ENCODE results near the gene MICALL1.
A peak's percentile ranks its signal among the peaks of the same experiment; 100 is the strongest.
"Not testable (repeated sequence)": the region's sequence is repeated elsewhere in the genome, so short reads cannot be mapped to it uniquely, and the experiment has no call there.

MICALL1 gene

DNA sequence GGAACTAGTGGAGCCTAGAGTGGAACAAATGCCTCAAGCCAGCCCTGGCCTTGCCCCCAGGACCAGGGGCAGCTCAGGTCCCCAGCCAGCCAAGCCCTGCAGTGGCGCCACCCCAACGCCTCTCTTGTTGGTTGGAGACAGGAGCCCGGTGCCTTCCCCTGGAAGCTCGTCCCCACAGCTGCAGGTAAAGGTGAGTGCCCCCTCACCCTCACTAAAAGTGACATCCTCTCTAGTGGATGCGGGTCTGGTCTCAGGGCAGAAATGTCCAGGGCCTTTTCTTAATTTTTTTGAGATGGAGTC lies 21.5 kb downstream of the MICALL1 start:
- no peak for DNase-seq

DNA sequence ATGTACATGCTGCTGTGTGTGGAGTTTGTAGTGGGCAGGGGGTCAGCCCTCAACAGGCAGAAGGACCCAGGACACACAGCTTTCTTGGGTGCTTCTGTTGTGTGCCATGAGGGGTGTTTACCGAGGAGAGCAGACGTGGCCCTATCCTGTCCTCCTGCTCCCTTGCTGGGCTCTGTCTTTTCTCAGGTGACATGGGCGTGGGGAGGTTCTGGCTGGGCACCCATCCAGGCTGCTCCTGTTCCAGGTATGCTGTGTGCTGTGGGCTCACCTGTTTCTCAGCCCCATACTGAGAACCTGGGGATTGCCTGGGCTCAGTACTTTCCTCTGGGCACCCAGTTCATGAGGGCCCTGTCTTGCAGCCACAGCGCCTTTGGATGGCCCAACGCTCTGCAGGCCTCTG lies 23.3 kb downstream of the MICALL1 start:
- DNase-seq: no peak

DNA sequence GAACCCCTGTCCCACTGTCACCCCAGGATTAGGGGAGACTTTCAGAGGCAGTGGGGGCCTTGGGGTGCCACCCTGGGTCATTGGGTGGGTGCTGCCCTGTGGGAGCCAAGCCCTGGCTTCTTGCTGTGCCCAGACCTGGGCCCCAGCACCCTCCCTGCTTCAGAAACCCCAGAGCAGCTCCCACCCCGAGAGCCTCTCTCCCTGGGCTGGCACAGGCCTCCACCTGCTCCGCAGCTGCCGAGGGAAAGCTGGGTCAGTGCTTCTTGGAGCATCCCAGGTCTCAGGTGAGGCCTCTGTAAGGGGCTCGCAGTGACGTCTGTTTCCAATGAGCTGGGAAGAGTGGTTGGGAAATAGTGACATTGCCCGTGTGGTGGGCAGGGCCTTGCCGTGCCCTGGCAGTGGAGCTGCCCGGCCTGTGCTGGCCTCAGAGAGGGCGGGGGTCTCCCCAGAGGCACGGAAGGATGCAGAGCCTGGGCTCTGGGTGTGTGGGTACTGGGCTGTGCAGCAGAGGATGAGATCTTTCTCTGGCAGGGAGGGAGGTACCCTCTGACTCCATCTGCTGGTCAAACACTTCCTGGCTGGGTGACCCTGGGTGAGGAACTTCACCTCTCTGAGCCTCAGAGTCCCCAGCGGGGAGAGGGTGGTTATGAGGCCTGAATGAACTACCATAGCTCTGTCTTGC lies 24.3 kb downstream of the MICALL1 start:
- DNase-seq: peak; percentile 34 to 45

DNA sequence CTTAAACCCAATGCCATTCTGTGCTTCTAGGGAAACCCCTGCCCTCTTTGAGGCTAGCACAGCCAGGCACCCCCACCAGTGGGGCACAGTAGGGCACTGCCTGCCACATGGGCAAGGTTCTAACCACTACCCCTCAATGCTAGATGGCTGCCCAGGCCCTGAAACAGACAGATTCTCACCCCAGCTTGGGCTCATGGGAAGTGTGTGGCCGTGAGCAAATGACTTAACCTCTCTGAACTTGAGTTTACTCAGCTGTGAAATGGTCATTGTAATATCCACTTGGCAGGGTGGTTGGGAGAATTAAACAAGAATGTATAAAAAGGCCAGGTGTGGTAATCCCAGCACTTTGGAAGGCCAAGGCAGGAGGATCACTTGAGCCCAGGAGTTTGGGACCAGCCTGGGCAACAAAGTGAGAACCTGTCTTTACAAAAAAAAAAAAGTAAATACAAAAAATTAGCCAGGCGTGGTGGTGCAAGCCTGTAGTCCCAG lies 24.9 kb downstream of the MICALL1 start:
- DNase-seq: peak; percentile 19 to 22

DNA sequence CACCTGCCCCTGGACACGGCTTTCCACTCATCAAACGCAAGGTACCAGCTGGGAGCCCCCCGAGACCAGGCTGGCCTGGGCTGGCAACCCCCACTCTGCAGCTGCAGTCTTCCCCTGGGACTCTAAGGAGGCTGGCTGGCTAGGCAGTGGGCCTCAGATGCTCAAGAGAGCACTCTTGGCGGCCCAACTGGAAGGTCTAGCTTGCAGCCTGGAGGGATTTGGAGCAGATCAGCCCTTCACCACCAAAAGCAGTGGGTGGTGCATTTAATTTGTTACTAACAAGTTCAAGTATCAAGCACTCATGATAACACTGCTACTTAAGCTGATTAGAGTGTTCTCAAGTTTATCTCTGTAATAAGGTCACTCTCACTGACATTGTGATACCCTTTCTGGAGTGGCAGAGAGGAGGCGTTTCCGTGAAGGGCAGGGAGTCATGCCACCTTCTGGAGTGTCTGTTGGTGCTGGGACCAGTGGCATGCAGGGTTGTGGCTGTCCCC lies 25.8 kb downstream of the MICALL1 start:
- no peak for DNase-seq

DNA sequence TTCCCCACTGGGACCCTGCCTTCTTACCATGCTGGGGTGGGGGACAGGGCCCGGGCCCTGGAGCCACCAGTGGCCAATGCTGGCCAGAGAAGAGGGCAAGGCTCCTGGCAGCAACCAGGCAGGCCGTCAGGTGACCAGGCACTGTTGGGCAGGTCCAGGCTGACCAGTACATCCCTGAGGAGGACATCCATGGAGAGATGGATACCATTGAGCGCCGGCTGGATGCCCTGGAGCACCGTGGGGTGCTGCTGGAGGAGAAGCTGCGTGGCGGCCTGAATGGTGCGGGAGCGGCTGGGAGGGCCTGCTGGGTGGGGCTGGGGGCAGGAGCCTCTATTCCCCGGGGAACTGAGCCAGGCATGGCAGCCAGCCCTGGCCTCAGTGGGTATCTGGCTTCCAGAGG lies 26.3 kb downstream of the MICALL1 start:
- no peak for DNase-seq

DNA sequence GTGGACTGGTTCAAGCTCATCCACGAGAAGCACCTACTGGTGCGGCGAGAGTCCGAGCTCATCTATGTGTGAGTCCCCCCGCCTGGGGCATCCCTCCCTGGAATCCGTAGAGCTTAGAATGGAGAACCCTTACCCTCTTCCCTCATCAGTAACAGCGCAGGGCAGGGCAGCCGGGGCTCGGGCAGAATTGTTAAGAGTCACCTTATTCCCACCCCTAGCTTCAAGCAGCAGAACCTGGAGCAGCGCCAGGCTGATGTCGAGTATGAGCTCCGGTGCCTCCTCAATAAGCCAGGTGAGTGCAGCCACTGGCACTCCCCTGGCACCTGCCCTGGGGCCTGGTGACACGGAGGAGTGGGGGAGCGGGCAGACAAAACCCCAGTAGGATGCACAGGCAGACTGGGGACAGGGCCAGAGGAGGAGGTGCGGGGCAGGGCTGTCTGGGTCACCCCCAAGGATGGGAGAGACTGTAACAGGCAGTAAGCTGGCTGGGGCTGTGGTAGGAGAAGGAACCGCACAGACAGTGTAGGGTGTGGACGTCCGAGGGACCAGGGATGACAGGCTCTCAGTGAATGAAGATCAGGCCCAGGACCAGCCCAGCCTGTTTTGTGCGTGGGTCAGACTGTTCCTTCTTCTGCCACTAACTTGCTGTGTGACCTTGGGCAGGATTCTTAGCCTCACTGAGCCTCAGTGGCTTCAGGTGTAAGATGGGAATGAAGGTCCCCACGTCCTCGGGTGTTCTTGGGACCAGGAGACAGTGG lies 26.9 kb downstream of the MICALL1 start:
- peak in 1 of 2 experiments; percentile 3 for DNase-seq

DNA sequence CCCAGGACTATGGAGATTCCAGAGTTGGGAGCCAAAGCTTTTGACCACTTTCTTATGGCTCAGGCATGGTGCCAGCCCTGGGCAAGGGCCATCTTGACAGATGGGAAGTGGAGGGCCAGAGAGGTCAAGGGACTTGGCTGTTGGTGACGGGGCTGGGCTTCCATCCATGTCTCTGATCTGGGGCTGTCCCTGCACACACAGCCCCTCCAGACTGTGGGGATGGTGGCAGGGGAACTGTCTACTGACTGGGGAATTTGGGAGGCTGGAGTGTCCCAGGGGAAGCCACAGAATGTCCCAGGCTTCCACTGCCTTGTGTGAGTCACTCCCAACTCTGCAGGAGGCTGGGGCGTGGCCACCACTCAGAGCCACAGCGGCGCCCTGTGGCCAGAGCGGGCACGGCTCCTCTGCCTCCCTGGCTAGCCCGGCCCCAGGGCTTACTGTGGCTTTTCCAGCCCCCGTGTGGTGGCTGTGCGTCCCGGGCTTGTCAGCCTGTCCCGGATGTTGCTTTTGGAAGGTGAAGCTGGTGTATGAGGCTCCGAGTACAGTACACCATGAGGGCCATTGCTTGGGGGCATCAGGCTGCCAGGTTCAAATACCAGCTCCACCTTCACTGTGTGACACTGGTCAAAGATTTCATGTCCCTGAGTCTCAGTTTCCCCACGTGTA lies 27.7 kb downstream of the MICALL1 start:
- peak; percentile 72 to 78 for DNase-seq

DNA sequence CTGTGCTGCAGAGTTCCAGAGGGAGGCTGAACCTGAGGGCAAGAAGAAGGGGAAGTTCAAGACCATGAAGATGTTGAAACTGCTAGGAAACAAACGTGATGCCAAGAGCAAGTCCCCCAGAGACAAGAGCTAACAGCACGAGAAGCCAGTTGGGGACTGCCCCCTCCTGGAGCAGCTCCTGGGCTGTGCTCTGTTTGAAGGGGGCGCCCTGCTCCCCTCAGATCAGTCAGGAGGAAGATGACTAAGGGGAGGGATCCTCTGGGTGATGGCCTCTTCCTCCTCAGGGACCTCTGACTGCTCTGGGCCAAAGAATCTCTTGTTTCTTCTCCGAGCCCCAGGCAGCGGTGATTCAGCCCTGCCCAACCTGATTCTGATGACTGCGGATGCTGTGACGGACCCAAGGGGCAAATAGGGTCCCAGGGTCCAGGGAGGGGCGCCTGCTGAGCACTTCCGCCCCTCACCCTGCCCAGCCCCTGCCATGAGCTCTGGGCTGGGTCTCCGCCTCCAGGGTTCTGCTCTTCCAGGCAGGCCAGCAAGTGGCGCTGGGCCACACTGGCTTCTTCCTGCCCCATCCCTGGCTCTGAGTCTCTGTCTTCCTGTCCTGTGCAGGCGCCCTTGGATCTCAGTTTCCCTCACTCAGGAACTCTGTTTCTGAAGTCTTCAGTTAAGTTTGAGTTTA lies 34.7 kb downstream of the MICALL1 start:
- DNase-seq: no peak

DNA sequence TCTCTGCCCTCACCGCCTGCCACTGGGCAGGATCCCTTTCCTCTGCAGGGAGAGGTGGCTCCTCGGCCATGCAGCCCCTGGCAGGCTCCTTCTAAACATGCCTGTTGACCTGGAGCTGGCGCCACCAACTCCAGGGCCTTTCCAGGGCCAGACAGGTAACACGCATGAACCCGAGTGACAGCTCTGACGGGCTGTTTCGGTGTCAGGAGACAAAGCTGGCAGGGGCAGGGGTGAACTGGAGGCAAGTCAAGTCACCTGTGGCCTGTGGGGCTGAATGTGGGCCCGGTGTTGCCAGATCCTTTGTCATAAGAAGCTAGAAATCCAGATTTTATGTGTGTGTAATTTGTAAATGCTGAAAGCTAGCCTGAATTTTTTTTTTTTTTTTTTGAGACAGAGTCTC lies 36.0 kb downstream of the MICALL1 start:
- no peak for DNase-seq

DNA sequence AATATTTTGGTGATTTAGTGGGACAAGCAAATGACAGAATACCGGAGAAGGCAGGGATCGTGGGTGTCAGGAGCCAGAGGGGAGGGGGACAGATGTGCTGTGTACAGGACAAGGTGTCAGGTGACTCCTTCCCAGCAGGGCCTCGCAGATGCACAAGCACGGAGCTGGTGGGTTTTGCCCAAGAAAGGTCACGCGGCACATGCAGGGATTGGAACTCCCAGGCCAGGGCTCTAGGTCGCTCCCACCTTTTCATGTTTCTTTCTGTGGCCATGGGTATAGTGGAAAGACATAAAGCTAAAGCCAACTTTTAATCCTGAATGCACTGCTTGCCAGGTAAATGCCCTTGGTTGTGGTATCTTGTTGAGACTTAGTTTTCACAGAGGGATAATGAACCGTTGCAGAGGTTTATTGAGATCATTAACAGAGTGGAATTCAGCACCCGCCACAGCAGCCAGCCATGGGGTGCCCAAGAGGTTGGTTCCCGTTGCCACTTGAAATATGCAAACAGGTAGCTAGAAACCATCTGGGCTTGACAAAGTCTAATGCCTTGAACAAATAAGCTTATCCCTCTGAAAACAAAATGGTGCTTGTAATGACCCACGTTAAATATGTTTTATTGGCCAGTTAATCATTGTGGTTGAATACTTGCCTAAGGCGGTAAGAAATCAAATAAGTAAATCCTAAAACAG lies 37.2 kb downstream of the MICALL1 start:
- DNase-seq: no peak

DNA sequence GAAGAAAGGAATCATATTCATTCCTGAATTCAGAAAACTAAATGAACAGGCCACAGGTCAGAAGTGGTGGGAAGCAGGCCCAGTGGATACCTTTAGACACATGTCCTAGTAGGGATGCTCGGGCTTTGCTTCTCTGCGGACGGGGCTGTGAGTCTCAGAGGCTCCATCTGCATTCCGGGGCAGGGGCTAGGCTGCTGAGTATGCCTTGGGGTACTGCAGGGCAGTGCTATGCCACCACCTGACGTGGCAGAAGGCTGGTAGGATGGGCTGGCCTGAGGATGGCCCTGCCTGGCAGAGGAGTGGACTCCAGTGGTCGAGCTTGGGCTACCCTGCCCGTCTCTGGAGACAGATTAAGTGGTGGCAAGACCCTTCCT lies 37.7 kb downstream of the MICALL1 start:
- DNase-seq: no peak

DNA sequence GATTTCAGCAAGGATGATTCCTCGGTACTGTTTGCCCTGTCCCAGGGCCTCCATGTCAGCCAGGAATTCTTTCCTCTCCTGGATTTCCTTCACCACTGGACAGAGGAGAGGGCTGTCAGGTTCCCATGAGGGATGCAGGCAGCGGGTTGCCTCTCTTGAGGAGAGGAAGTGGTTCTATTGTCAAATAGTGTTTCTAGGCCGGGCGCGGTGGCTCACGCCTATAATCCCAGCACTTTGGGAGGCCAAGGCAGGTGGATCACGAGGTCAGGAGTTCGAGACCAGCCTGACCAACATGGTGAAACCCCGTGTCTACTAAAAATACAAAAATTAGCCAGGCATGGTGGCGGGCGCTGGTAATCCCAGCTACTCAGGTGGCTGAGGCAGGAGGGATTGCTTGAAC lies 38.3 kb downstream of the MICALL1 start:
- DNase-seq: not testable (repeated sequence)

DNA sequence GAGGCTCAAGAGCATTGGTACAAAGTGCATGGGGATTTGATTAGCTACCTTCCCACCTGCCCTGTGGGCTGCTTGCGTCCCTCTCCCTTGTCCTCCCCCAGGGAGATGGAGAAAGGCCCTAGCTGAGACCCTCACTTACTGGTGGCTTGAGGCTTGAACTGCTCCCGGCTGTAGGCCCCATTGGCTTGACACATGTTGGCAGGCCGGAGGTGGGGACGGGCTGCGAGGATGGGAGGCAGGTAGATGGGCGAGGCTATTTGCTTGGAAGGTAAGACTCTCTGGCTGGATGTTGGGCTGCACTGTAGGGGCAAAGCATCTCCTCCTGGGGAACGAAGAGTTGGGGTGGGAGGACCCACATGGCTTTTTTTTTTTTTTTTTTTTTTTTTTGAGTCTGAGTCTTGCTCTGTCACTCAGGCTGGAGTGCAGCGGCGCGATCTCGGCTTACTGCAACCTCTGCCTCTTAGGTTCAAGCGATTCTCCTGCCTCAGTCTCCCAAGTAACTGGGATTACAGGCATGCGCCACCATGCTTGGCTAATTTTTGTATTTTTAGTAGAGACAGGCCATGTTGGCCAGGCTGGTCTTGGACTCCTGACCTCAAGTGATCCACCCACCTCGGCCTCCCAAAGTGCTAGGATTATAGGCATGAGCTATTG lies 41.2 kb downstream of the MICALL1 start:
- DNase-seq: not testable (repeated sequence)

DNA sequence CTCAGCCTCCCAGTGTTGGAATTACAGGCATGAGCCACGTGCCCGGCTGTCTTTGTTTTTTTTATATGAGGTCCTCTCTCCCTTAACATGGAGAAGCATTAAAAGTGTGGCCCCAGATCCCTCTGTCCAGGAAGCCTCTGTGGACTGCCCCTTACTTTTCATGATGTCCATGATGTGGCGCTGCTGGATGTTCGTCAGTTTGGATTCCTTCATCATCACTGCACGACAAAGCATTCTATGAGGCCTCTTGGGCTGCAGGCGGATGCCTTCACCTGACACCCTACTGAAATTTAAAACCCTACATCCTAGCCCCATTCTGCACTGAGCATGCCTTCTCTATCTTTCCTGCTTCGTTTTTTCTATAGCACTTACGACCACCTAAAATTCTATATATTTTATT lies 45.2 kb downstream of the MICALL1 start:
- DNase-seq: no peak

DNA sequence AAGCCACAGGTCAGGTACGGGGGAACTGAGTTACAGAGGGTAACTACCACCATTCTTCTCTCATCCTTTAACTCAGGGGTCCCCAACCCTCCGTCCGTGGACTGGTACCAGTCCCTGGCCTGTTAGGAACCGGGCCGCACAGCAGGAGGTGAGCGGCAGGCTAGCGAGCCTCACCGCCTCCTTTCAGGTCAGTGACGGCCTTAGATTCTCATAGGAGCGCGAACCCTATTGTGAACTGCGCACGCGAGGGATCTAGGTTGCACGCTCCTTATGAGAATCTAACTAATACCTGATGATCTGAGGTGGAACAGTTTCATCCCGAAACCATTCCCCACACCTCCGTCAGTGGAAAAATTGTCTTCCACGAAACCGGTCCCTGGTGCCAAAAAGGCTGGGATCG lies 46.5 kb downstream of the MICALL1 start:
- not testable (repeated sequence) for DNase-seq

DNA sequence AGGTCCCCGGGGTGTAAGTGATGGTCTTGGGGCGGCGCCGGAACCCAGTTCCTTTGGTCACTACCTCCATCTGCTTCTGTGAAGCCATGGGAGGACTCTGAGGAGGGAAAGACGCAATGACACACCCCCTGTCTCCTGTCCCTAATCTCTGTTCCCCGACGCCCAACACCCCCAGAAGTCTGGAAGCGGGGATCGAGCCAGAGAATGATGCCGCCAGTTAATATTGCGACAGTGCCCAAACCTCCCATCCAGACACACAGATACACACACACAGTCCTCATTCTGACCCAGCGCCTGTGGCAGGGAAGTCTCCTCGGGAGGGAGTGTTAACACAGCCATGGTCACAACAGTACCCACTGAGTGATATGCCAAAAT lies 47.0 kb downstream of the MICALL1 start:
- DNase-seq: no peak

DNA sequence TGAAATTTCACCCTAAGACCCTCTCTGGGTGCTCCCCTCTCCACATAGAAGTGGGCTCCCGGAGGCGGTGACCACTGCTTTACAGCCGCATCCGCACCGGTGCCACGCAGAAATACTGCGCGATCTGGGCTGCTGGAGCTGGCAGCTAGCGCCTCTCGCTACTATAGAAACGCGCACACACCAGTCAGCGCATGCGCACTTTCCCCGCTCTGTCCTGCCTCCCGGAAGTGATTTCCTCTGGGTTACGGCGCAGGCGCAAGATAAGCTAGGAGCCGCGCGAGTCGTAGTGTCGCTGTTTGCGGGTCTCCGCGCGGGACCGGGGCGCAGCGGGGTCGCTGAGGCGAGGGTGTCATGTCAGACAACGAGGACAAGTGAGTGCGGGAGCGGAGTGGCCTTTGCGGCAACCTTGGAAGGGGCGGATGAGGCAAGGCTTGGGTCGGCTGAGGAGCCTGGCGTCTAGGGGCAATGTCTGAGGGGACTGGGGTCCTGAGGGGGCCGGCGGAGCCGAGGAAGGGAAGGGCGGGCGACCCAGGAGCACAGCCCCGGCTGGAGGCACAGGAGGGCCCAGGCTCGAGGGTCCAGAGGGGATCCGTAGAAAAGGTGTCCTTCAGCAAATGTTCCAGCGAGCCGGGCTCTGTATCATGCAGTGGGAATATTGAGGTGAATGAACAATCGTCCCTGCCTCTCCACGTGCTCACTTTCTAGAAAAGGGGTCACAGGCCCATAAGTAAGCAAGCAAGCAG lies 47.5 kb downstream of the MICALL1 start, which contains the start of the genes C22orf23 and POLR2F:
Gene C22orf23 (minus strand): TSS at position 165 of the 743 bp plus-strand sequence. CDS start 452 bp downstream, outside the sequence.
Gene POLR2F (plus strand): TSS at position 263 of the 743 bp plus-strand sequence. CDS start 89 bp downstream, at position 352.
- DNase-seq: peak; percentile 94 to 97

DNA sequence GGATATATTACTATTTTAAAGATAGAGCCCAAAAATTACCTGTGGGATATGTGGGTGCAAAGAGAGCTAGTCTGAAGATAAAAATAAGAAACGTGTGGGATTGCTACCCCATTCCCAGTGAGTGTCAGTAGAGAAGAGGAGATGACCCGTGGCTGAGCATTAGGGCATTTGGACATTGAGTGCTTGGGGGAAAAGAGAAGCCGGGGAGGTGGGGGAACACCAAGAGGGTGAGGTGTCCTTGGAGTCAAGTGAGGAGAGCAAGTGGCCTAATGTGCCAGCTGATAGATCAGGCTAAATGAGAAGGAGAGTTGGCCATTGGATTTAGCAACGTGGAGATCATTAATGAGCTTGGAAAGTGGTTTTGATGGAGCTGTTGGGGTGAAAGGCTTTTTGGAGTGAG lies 48.6 kb downstream of the MICALL1 start:
- no peak for DNase-seq

DNA sequence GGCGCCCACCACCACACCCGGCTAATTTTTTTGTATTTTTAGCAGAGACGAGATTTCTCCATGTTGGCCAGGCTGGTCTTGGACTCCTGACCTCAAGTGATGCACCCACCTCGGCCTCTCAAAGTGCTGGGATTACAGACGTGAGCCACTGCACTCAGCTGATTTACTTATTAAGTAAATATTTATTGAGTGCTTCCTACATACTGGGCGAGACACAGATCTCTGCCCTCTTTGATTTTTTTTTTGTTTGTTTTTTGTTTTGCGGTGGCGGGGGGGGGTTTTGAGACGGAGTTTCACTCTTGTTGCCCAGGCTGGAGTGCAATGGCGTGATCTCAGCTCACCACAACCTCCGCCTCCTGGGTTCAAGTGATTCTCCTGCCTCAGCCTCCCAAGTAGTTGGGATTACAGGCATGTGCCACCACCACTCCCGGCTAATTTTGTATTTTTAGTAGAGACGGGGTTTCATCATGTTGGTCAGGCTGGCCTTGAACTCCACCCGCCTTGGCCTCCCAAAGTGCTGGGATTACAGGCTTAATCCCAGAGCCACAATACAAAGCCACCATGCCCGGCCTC lies 49.8 kb downstream of the MICALL1 start:
- DNase-seq: not testable (repeated sequence)

DNA sequence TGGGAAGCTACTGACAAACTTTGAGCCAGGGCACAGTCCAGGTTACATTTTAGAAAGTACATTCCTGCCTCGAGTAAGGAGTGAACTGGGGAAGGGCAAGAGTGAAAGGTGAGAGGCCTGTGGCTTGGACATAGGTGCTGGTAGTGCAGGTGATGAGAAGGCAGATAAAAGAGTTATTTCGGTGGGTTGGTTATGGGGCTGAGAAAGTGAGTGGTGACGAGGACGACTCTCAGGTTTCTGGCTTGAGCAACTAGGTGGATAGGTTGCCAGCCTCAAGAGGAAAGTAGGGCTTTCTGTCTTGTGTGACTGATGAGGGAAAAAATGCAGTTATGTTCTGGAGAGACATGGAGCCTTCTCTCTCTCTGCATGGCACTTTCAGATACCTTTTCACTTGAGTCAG lies 51.1 kb downstream of the MICALL1 start:
- DNase-seq: no peak
